GM12878 (cell line): Measurements from ENCODE around the gene WWP2. TPM values are rescaled to one million over a fixed set of nuclear protein-coding genes. Genes with fewer than 3 reads are reported as not detected.

Experiments
- ATAC-seq: fragments of 200-7000 bp; cut with Tn5 transposase; 3 replicates; pipeline ENCODE4 v1.9.1; 2020; ENCODE audit warnings: mild to moderate bottlenecking, moderate library complexity
- BruUV-seq: library from RNA; stranded (reverse); fragments of 400-500 nt; replicated peaks from 2 replicates; lab custom pipeline; 2021; lab: Mats Ljungman, UMichigan
- CTCF ChIA-PET: fragments of 300-600 bp; sonication (Branson Sonifier 250); formaldehyde crosslinking; extraction: SDS; loops from one replicate; lab custom pipeline; 2021; ENCODE audit warnings: inconsistent platforms; lab: Yijun Ruan, JAX
- POLR2A ChIA-PET: fragments of 350-600 bp; formaldehyde crosslinking; extraction: SDS; loops from one replicate; lab custom pipeline; 2021; ENCODE audit warnings: inconsistent platforms; lab: Charles Lee
- RAD21 ChIA-PET: fragments of 300-600 bp; sonication (Branson Sonifier 250); formaldehyde crosslinking; loops from one replicate; lab custom pipeline; 2023; ENCODE audit warnings: antibody characterized with exemption; ENCODE audit not compliant: unreplicated experiment; lab: Charles Lee
- SMC1A ChIA-PET: fragments of 300-600 bp; sonication (Branson Sonifier 250); formaldehyde crosslinking; loops from one replicate; lab custom pipeline; 2023; ENCODE audit not compliant: unreplicated experiment, uncharacterized antibody; lab: Charles Lee
- DNase-seq: peaks from one replicate; pipeline ENCODE4 v3.0.0-alpha.2; 2011; ENCODE audit warnings: low read depth, low spot score
- FAIRE-seq: peaks from 3 replicates; lab custom pipeline; 2011; peaks lifted over from hg19 to GRCh38; lab: Jason Lieb, UNC
- H2AFZ ChIP-seq: 2 replicates; pipeline ENCODE4 v1.6.0; 2011; ENCODE audit warnings: low read depth, low read length, control low read depth; ENCODE audit not compliant: control insufficient read depth
- H3K27ac ChIP-seq: 2 replicates; pipeline ENCODE4 v1.5.1; 2011; ENCODE audit warnings: control low read depth; ENCODE audit not compliant: control insufficient read depth, insufficient read depth
- H3K27me3 ChIP-seq, 2 experiments: replicated peaks in 1 of 2; 2 replicates each; pipeline versions ENCODE4 v1.6.0 to v1.6.1; 2011; ENCODE audit warnings: low read length in 1 of 2; ENCODE audit not compliant: control insufficient read depth in 2 of 2, insufficient read depth in 2 of 2
- H3K36me3 ChIP-seq, 2 experiments: 2 replicates each; pipeline ENCODE4 v1.5.1; 2011; ENCODE audit warnings: low read length in 1 of 2; ENCODE audit not compliant: control insufficient read depth in 2 of 2, insufficient read depth in 2 of 2
- H3K4me1 ChIP-seq: 2 replicates; pipeline ENCODE4 v1.6.1; 2011; ENCODE audit warnings: mild to moderate bottlenecking, low read length, moderate library complexity, mixed read lengths; ENCODE audit not compliant: control insufficient read depth, insufficient read depth
- H3K4me2 ChIP-seq: 2 replicates; pipeline ENCODE4 v1.6.0; 2011; ENCODE audit warnings: control low read depth; ENCODE audit not compliant: control insufficient read depth, insufficient read depth
- H3K4me3 ChIP-seq: fragments of 200-600 bp; sonication (generic); 2 replicates; pipeline ENCODE4 v1.5.1; 2016
- H3K79me2 ChIP-seq: 2 replicates; pipeline ENCODE4 v1.6.0; 2011; ENCODE audit warnings: low read length; ENCODE audit not compliant: control insufficient read depth, insufficient read depth
- H3K9ac ChIP-seq: 2 replicates; pipeline ENCODE4 v1.8.0; 2011; ENCODE audit warnings: low read length, control low read depth, mixed read lengths; ENCODE audit not compliant: control insufficient read depth, insufficient read depth
- H3K9me3 ChIP-seq: replicated peaks from 3 replicates; pipeline ENCODE4 v1.5.1; 2011; ENCODE audit warnings: mild to moderate bottlenecking, low read length; ENCODE audit not compliant: control insufficient read depth, insufficient read depth
- H4K20me1 ChIP-seq: 2 replicates; pipeline ENCODE4 v1.6.0; 2011; ENCODE audit not compliant: control insufficient read depth, insufficient read depth
- ELK1 ChIP-seq: IDR thresholded peaks from 2 replicates; pipeline ENCODE4 v1.6.1; 2012; ENCODE audit warnings: low read depth, low read length, improper control_type of control experiment
- HCFC1 ChIP-seq: fragments of 150-350 bp; IDR thresholded peaks from 2 replicates; pipeline ENCODE4 v1.6.1; 2014; ENCODE audit warnings: low read length
- MEF2B ChIP-seq: fragments of 450-650 bp; IDR thresholded peaks from 2 replicates; pipeline ENCODE4 v1.6.1; 2018; ENCODE audit warnings: mild to moderate bottlenecking, moderate library complexity; ENCODE audit not compliant: partially characterized antibody, poor library complexity, severe bottlenecking
- NKRF ChIP-seq: fragments of 450-650 bp; conservative IDR thresholded peaks from 2 replicates; pipeline ENCODE4 v1.6.1; 2017; ENCODE audit warnings: mild to moderate bottlenecking, moderate library complexity
- NR2F1 ChIP-seq: fragments of 450-650 bp; conservative IDR thresholded peaks from 2 replicates; pipeline ENCODE4 v1.6.1; 2017; ENCODE audit warnings: mild to moderate bottlenecking
- PAX8 ChIP-seq: fragments of 450-650 bp; IDR thresholded peaks from 2 replicates; pipeline ENCODE4 v1.6.1; 2017; ENCODE audit warnings: mild to moderate bottlenecking, moderate library complexity
- STAT1 ChIP-seq: fragments of 450-650 bp; conservative IDR thresholded peaks from 2 replicates; pipeline ENCODE4 v1.6.1; 2014; ENCODE audit warnings: antibody characterized with exemption, mild to moderate bottlenecking
- TARDBP ChIP-seq: IDR thresholded peaks from 2 replicates; pipeline ENCODE4 v1.6.1; 2016; ENCODE audit warnings: borderline replicate concordance
- TCF12 ChIP-seq: IDR thresholded peaks from 2 replicates; pipeline ENCODE4 v1.6.1; 2011; ENCODE audit warnings: low read depth, mild to moderate bottlenecking, low read length
- ZNF24 ChIP-seq: fragments of 450-650 bp; IDR thresholded peaks from 2 replicates; pipeline ENCODE4 v1.6.1; 2017; ENCODE audit warnings: antibody characterized with exemption, mild to moderate bottlenecking
- WGBS: methylation state at CpG from one replicate; pipeline ENCODE4 v1.1.6; 2016; ENCODE audit warnings: low lambda C conversion rate; ENCODE audit not compliant: insufficient replicate concordance, insufficient coverage; ENCODE audit errors: missing lambda C conversion rate; 5-methylcytosine and 5-hydroxymethylcytosine counted together
- in situ Hi-C: fragments of 300-500 bp; cut with MboI; formaldehyde crosslinking; loops from 9 replicates; pipeline ENCODE4 v1.14.3; 2018; ENCODE audit warnings: mixed read lengths
- intact Hi-C: fragments of 100-400 bp; cut with micrococcal nuclease; formaldehyde crosslinking; loops from one replicate; pipeline ENCODE4 v1.14.2; 2022; ENCODE audit not compliant: unreplicated experiment
- polyA plus RNA-seq, 11 experiments: library from polyadenylated mRNA; depleted of rRNA in 4 of 11; unstranded in 6 of 11; stranded (reverse) in 5 of 11; fragments of >200 nt; fragmentation: Nextera tagmentation in 4 of 11; fragmentation: Illumina TruSeq in 1 of 11; extraction: Ambion mirVana in 4 of 11; extraction: Trizol in 1 of 11; gene quantifications; 1 replicate in 1 of 11; 2 replicates in 10 of 11; pipeline versions ENCODE4 v1.2.1 to v1.2.3, GENCODE V29; 2011 to 2016; ENCODE audit warnings: inconsistent platforms in 2 of 11, missing spikeins in 2 of 11, low read depth in 1 of 11
- total RNA-seq, 4 experiments: library from RNA; depleted of rRNA in 3 of 4; stranded (reverse); fragments of >200 nt in 3 of 4; fragmentation: Illumina TruSeq in 1 of 4; extraction: Trizol in 1 of 4; gene quantifications; 2 replicates each; pipeline versions ENCODE4 v1.2.1 to v1.2.3, GENCODE V29; 2013 to 2021
- TF ChIP-seq, protein P1 (sequence below): fragments of 450-650 bp; formaldehyde crosslinking; IDR thresholded peaks from 2 replicates; pipeline ENCODE4 v1.4.0; 2020; ENCODE audit warnings: mild to moderate bottlenecking, moderate library complexity

Gene WWP2
- total and polyA plus RNA-seq, 10 of the 15 experiments (the other 5 are each of a cell fraction or from before 2014, with no cell fraction given), result 2.8 to 47.0 (median 23.8) TPM

- BruUV-seq, result no TSS peak
- no peaks in the 10 kb centered on the region for H3K79me2 ChIP-seq
- H3K36me3 ChIP-seq, result peaks cover 5 to 7% of the 10 kb centered on the region in 2 experiments; a peak in 3 of 4 replicates
- ChIA-PET POLR2A (interaction anchor here (0.7 kb wide), 1 partner anchor 543 kb away, joined by 3 read pairs; no protein-coding TSS in a partner anchor), SMC1A (no interaction called here), CTCF (no interaction called here), RAD21 (no interaction called here)
- H3K9ac ChIP-seq, result no peak overlapping the region
- H3K4me2 ChIP-seq, result no peak overlapping the region
- intact Hi-C loops, result no loop called here
- no peak for TF ChIP-seq NR2F1
- no peak for TF ChIP-seq TCF12
- no peak for TF ChIP-seq HCFC1
- no peaks in the 10 kb centered on the region; the same call in 2 of the 3 replicates for H3K9me3 ChIP-seq
- H3K4me3 ChIP-seq, result no peak overlapping the region
- H3K27me3 ChIP-seq, result no peaks in the 10 kb centered on the region
- no peak for ATAC-seq
- no peaks in the 10 kb centered on the region for H3K4me1 ChIP-seq
- no peak for FAIRE-seq
- H3K27ac ChIP-seq, result no peak overlapping the region
- in situ Hi-C loops, result no loop called here
- no peak for DNase-seq
- no peak overlapping the region for H2AFZ ChIP-seq
- 84% methylated on average over 8 of the region's 8 CpGs for WGBS
- H4K20me1 ChIP-seq, result no peaks in the 10 kb centered on the region
Observed at GRCh38 chr16:69874271-69874670, 112.1 kb downstream of the WWP2 start.

GRCh38 chr16:69880640-69881133 lies 118.6 kb downstream of the WWP2 start:
- BruUV-seq, result no TSS peak
- H3K4me2 ChIP-seq, result no peak overlapping the region
- ChIA-PET RAD21 (no interaction called here), CTCF (interaction anchor here (1.0 kb wide), 1 partner anchor 9 kb away, joined by 3 read pairs; no protein-coding TSS in a partner anchor), SMC1A (interaction anchor here (0.8 kb wide), 1 partner anchor 84 kb away, joined by 4 read pairs; no protein-coding TSS in a partner anchor), POLR2A (interaction anchor here (1.3 kb wide), 1 partner anchor 23 kb away, joined by 5 read pairs; no protein-coding TSS in a partner anchor)
- no peaks in the 10 kb centered on the region; the same call in 2 of the 3 replicates for H3K9me3 ChIP-seq
- no peaks in the 10 kb centered on the region for H3K79me2 ChIP-seq
- H3K27me3 ChIP-seq, result no peaks in the 10 kb centered on the region
- H3K4me3 ChIP-seq, result no peak overlapping the region
- FAIRE-seq, result no peak
- intact Hi-C loops (no loop called here), in situ Hi-C loops (no loop called here)
- ATAC-seq, result no peak
- no peak overlapping the region for H3K9ac ChIP-seq
- H3K27ac ChIP-seq, result no peak overlapping the region
- no peaks in the 10 kb centered on the region; a peak in 1 of 4 replicates for H3K36me3 ChIP-seq
- no peak for DNase-seq
- no peaks in the 10 kb centered on the region for H4K20me1 ChIP-seq
- no peak overlapping the region for H2AFZ ChIP-seq
- 96% methylated on average over 10 of the region's 10 CpGs for WGBS
- no peaks in the 10 kb centered on the region for H3K4me1 ChIP-seq
- TF ChIP-seq, protein P1, sequence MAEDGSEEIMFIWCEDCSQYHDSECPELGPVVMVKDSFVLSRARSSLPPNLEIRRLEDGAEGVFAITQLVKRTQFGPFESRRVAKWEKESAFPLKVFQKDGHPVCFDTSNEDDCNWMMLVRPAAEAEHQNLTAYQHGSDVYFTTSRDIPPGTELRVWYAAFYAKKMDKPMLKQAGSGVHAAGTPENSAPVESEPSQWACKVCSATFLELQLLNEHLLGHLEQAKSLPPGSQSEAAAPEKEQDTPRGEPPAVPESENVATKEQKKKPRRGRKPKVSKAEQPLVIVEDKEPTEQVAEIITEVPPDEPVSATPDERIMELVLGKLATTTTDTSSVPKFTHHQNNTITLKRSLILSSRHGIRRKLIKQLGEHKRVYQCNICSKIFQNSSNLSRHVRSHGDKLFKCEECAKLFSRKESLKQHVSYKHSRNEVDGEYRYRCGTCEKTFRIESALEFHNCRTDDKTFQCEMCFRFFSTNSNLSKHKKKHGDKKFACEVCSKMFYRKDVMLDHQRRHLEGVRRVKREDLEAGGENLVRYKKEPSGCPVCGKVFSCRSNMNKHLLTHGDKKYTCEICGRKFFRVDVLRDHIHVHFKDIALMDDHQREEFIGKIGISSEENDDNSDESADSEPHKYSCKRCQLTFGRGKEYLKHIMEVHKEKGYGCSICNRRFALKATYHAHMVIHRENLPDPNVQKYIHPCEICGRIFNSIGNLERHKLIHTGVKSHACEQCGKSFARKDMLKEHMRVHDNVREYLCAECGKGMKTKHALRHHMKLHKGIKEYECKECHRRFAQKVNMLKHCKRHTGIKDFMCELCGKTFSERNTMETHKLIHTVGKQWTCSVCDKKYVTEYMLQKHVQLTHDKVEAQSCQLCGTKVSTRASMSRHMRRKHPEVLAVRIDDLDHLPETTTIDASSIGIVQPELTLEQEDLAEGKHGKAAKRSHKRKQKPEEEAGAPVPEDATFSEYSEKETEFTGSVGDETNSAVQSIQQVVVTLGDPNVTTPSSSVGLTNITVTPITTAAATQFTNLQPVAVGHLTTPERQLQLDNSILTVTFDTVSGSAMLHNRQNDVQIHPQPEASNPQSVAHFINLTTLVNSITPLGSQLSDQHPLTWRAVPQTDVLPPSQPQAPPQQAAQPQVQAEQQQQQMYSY (CRISPR knock-in tag), result no peak
- TF ChIP-seq STAT1, result no peak
- TF ChIP-seq ZNF24, result no peak
- TF ChIP-seq MEF2B, result no peak
- TF ChIP-seq NKRF, result no peak
- no peak for TF ChIP-seq PAX8
- TF ChIP-seq TARDBP, result no peak
- no peak for TF ChIP-seq ELK1
